ENCODE results near the gene FOXN4.

DNA sequence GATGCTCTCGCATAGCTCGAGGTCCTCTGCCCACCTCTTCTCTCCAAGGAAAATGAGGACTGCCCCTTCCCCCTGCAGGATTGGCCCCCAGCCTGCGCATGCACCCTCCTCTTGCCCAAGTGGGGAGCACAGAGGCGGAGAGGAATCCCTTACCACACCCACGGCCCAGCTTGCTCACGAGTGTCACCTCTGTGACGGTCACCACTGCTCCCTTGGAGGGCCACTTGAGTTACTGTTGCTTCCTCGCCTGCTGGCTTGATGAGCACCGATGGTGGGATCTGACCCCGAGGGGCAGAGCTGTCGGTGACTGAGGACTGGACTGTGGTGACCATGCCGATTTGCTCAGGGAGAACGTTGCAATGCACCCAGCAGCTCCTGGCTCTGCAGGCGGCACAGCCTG, 41.7 kb downstream of the FOXN4 start:
- TF ChIP-seq TBP (CRISPR knock-in tag; IDR thresholded peaks at IDR 0.05) (no peak), POLR2A (IDR thresholded peaks at IDR 0.05; ENCODE audit: insufficient read depth in 1 of 2, low read depth in 2 of 2, low read length in 2 of 2) (no peak), ZKSCAN5 (CRISPR knock-in tag; IDR thresholded peaks at IDR 0.05) (no peak), ATF3 (CRISPR knock-in tag; IDR thresholded peaks at IDR 0.05) (no peak), SETDB1 (CRISPR knock-in tag; IDR thresholded peaks at IDR 0.05; ENCODE audit: borderline replicate concordance) (no peak), EZH2 (conservative IDR thresholded peaks at IDR 0.05; ENCODE audit: low read depth, low read length) (no peak), CTCF (CRISPR knock-in tag; IDR thresholded peaks at IDR 0.05) (no peak), STAT6 (CRISPR knock-in tag; IDR thresholded peaks at IDR 0.05; ENCODE audit: borderline replicate concordance) (no peak), MEF2D (CRISPR knock-in tag; IDR thresholded peaks at IDR 0.05) (no peak), KLF9 (CRISPR knock-in tag; IDR thresholded peaks at IDR 0.05; ENCODE audit: low read depth) (no peak), SMC3 (IDR thresholded peaks at IDR 0.05; ENCODE audit: low read length) (no peak), ZBTB21 (CRISPR knock-in tag; IDR thresholded peaks at IDR 0.05) (no peak)
- TF ChIP-seq, protein P1, sequence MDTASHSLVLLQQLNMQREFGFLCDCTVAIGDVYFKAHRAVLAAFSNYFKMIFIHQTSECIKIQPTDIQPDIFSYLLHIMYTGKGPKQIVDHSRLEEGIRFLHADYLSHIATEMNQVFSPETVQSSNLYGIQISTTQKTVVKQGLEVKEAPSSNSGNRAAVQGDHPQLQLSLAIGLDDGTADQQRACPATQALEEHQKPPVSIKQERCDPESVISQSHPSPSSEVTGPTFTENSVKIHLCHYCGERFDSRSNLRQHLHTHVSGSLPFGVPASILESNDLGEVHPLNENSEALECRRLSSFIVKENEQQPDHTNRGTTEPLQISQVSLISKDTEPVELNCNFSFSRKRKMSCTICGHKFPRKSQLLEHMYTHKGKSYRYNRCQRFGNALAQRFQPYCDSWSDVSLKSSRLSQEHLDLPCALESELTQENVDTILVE (CRISPR knock-in tag; IDR thresholded peaks at IDR 0.05), result no peak
